GM21360 (cell line): ENCODE measurements around the gene BBS9.

Experiments
- ATAC-seq: cut with Tn5 transposase; IDR thresholded peaks from one replicate; pipeline ENCODE4 v1.9.1; 2021; ENCODE audit warnings: mild to moderate bottlenecking, moderate library complexity; ENCODE audit not compliant: unreplicated experiment

BBS9 gene

DNA sequence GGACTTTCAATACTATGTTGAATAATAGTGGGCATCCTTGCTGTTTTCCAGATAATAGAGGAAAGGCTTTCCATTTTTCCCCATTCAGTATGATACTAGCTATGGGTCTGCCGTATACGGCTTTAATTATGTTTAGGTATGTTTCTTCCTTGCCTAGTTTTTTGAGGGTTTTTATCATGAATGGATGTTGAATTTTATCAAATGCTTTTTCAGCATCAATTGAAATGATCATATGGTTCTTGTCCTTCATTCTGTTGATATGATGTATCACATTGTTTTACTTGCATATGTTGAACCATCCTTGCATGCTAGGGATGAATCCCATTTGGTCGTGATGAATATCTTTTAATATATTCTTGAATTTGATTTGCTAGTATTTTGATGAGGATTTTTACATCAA, 11.0 kb upstream of the BBS9 start:
- no peak for ATAC-seq

DNA sequence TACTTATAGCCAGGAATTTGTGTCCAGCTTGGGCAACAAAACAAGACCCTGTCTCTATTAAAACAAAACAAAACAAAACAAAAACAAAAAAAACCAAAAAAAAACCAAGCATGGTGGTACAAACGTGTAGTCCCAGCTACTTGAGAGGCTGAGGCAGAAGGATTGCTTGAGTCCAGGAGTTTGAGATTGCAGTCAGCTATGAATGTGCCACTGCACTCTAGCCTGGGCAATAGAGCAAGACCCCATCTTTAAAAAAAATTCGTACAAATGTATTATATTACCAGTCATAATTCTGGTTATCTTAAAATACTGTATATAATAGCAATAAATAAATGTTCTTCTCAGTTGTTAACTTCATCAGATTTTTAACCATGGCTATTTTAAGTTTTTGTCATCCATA, 2.3 kb upstream of the BBS9 start:
- no peak for ATAC-seq

DNA sequence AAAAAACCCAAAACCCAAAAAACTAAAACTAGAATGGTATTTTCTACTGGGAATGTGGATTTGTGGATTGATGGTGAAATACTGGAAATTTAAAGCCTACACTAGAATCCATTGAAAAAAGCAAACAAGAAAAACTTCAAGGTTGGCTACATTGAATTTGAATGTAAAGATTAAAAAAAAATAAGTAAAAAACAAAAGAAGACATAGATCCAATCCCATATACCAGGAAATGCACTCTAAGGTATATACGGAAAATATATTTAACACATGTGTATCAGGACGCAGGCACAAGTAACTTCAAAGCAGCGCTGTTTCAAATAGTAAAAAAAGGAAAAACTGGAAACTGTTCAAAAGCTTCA, 754 bp upstream of the BBS9 start:
- ATAC-seq: no peak

DNA sequence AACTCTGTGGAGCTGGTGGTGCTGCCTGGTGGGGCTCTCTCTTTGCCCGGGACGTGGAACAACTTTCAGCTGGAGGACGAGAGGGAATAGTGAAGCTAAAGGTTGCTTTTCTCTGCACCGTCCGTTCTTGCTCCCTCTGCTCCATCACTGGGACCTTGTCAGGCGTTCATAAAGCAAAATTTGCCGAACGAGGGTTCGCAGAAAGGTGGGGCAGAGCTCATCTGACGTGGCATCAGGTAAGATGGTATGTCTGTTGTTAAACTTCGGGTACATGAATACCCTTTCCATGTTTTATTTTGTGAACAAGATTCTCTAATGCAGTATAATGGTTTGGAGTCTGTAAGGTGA, 416 bp downstream of the BBS9 start:
- ATAC-seq: no peak

DNA sequence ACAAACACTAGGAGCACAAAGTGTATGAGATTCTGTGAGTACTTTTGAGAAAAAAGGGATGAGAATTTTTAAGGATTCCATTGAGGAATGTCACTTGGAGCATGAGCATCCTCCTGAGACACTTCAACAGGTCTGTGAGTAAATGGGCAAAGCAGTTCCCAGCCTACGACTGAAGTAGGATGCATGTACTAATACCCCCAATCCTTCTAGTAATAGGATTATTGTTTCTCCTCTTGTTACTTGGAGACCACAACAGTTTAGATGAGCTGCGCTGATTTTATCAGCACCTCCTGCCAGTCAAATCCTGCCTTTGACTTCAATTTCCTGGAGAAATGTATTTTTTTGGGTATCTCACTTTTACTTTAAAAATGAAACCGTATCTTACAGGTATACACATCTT, 820 bp downstream of the BBS9 start:
- no peak for ATAC-seq

DNA sequence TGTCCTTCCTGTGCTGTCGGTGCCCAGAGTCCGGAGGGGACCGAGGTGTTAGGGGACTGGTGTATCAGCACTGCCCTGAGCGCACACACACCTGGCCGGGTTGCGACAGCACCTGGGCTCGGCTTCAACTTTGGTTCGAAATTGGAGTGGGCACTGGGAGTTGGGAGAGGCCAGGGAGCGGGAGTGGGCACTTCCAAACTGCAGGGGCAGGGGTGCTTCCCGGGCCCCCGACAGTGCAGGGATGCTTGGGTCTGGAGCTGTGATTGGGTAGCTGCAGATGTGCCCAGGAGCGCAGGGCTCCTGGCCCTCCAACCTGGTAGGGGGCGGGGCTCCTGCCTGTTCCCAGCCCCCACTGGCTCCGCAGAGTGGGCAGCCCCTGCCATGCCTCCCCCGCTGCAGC, 7.7 kb downstream of the BBS9 start:
- ATAC-seq: no peak

DNA sequence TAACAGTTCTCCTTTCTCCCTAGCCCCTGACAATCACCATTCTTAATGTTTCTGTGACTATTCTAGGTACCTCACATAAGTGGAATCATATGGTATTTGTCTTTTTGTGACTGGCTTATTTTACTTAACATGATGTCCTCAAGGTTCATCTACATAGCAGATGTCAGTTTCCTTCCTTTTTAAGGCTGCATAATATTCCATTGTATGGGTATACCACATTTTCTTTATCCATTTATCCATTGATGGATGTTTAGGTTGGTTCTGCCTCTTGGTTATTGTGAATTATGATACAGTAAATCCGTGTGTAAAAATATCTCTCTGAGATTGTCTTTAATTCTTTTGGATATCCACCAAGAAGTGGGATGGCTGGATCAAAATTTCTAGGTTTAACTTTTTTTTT, 13.2 kb downstream of the BBS9 start:
- no peak for ATAC-seq

DNA sequence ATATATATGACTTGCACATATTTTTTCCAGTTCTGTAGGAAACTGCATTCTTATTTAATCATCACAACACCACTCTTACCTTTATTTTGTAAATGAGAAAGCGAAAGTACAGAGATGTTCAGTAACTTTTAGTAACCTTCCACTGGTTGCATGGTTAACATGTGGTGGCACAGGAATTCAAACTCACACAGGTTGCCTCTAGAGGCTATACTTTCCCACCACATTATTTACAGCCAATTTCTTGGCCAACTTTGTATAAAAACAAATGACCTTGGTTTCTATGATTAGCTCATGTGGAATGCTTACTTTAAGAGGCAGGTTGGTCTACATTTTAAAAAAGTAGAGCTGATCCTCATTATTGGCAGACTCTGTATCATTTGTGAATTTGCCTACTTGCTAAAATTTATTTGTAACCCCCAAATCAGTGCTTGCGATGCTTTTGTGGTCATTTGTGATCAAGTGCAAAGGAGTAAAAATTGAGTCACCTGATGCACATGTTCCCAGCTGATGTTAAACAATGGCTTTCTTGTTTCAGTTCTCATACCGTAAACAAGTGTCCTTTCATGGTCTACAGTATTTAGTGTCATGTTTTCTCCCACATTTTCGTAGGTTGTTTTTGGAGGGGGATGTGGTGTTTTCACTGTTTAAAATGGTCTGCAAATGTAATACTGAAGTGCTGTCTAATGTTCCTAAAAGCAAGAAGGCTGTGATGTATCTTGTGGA, 14.8 kb downstream of the BBS9 start:
- ATAC-seq: no peak

DNA sequence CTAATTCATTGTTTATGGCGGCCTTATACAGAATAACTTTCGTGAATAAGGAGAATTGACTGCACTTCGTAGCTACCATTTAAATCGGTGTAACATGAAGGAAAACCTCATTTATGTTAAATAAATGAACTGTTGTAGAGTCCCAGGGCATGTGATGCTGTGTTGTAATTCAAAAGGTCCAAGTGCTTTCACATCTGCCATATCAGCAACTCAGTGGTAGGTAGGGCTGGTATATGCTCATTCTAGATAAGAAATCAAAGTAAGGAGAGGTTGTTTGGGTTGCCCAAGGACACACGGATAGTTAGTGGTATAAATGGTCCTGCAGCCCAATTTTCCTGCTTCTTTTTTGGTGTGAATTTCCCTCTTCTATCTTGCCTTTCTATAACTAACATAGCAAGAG, 15.8 kb downstream of the BBS9 start:
- no peak for ATAC-seq

DNA sequence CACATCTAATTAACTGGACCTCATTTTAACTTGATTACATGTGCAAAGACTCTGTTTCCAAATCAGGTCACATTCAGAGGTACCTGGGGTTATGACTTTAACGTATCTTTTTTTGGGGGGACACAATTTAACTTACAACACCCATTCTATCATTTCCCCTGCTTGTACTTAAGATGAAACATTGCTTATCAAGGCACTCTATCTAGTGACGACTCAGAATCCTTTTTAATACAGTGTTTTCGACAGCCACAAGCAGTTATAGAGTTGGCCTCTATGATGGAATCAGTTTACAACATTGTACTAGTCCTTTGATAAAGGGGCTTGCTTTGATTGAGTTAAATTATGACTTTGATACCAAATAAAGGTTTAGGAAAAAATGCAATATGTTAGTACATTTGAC, 22.7 kb downstream of the BBS9 start:
- no peak for ATAC-seq

DNA sequence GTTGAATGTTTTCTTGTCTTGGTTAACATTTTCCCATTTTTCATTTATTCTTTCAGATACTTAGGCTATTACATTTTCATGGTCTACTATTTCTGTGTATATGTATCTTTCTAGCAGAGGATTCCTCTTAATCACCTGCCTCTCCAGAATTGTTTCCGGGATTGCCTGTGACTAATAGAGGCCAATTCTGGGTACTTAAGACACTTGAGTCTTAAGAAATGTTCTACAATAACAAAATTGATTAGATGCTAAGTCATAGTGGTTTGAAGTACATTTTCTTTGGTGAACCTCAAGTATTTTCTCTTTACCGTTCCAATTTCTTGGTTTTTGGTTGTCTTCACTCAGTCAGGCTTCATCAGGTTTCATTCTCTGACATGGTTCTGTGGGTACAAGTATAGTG, 26.4 kb downstream of the BBS9 start:
- ATAC-seq: no peak

DNA sequence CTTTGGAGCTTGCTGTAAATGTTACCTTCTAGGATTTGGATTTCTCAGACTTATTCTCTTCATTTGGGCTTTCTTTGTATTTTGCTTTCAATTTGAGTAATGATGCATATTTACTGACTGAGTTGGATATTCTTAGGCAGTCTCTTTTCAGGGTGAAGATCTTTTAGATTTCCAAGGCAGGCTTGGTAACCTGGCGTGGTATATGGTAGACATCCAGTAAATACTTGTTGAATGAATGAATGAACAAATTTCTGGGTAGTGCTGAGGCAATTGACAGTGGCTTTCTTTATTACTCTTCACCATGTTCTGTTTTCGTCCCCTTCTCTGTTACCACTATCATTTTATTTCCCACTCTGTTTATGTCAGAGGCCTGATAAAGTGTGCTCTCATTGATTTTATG, 27.1 kb downstream of the BBS9 start:
- no peak for ATAC-seq

DNA sequence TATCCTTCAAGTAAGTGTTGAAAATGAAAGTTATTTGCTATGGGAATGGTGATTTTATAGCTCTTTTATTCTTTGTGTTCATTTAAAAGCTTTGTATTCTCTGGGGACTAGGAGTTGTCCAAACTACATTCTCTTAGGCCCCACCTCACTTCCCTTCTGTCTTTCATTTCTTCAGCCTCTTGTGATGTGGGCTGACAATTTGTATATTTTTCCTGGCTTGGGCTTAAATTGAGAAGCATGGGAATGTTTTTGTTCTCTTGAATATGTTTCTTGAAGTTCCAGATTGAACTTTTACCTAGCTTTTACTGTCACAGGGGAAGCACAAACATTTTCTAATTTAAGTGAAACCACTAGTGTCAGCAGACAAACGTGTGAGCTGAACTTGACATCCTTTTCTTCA, 27.9 kb downstream of the BBS9 start:
- ATAC-seq: no peak

DNA sequence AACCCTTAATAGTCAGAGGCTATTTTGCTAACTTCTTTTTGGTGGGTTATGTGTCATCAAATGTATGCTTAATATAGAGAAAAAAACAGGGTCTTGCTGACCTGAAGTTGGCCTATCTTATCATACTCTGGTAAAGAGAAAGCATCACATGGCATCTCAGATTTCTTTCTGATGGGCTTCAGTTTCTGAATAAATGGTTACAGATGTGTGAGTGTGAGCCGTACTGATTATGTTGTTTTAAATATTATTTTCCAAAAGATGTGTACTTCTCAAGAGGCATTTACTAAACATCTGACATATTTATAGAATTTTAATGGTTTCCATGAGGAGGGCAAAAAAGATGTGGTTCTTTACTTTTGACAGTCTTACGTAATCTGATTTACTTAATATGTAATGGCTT, 28.4 kb downstream of the BBS9 start:
- ATAC-seq: no peak

DNA sequence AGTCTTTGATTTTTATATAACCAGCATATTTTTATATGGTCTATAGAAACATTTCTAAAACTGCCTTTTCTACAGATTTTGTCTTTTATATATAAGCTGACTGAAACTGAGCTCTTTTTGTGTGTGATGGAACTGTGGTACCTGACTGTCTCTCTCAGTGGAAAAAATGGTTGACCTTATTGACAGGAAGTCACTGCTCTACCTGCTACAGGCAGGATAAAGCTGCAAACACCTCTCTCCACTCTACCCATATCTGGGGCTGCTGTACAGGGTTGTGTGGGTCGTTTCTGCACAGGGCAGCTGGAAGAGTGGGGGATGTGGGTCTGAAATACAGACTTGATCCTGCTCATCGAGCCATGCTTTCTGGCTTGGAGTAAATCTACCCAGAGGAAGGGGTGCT, 48.5 kb downstream of the BBS9 start:
- no peak for ATAC-seq

DNA sequence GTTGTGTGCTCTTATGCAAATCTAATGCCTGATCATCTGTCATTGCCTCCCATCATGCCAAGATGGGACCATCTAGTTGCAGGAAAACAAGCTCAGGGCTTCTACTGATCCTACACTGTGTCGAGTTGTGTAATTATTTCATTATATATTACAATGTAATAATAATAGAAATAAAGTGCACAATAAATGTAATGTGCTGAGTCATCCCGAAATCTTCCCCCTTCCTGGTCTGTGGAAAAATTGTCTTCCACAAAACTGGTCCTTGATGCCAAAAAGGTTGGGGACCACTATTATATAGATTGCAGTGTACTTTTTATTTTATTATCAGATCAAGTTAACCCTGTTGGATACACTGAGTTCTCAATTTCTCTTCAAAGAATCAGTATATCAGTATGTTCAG, 50.2 kb downstream of the BBS9 start:
- no peak for ATAC-seq

DNA sequence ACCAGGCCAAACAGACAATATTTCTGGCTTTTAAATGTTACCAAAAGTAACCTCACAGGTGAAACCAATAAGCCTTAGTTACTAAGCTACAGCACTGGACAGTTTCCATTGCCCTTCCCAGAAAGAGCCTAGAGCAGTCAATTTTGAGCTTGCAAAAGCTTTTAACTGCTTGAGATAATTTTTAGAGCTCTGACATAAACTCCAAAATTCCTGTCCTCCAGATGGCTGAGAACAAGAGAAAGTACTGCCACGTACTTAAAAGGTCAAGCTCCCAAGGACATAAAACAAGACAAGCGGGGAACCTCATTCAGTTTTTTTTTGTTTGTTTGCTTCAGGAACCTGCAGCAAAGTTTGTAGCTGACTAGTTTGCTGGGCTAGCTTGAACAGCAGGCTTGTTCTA, 54.1 kb downstream of the BBS9 start:
- ATAC-seq: no peak

DNA sequence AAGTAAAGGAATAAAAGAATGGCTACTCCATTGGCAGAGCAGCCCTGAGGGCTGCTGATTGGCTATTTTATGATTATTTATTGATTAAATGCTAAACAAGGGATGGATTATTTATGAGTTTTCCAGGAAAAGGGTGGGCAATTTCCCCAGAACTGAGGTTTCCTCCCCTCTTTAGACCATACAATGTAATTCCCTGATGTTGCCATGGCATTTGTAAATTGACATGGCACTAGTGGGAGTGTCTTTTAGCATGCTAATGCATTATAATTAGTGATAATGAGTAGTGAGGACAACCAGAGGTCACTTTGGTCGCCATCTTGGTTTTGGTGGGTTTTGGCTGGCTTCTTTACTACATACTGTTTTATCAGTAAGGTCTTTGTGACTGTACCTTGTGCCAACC, 55.5 kb downstream of the BBS9 start:
- no peak for ATAC-seq

DNA sequence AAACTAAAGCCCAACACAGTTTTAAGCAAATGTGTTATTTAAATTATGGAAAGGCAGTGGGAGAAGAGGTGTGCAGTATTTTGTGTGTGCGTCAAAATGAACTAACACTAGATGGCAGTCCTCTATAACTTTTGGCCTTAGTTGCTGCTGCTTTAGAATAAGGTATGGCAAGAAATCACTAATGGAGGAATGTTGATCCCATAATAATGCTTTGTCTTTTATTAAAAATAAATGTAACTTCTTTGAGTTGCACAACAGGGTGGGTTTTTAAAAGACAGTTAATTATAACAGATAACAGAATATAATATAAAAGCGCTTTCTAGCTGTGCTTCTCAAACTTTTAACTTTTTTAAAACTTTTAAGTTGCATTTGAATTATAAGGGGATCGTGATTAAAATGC, 56.4 kb downstream of the BBS9 start:
- peak; percentile 72 for ATAC-seq

DNA sequence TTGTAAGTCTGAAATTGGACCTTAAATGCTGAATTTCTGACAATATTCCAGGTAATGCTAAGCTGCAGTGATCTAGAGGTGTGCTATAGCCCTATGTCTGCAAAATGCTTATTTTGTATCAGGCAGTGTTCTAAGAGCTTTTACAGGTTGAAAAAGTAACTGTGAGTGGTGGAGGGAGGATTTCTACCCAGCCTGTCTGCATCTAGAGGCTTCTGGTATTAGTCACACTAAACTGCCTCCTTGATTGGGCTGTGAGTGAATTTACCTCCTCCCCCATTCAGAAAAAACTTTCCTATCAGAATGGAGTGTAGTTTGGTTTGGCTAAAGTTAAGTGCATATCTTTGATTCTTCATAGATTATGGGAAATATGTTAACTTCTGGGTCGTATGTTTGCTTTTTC, 56.8 kb downstream of the BBS9 start:
- no peak for ATAC-seq

DNA sequence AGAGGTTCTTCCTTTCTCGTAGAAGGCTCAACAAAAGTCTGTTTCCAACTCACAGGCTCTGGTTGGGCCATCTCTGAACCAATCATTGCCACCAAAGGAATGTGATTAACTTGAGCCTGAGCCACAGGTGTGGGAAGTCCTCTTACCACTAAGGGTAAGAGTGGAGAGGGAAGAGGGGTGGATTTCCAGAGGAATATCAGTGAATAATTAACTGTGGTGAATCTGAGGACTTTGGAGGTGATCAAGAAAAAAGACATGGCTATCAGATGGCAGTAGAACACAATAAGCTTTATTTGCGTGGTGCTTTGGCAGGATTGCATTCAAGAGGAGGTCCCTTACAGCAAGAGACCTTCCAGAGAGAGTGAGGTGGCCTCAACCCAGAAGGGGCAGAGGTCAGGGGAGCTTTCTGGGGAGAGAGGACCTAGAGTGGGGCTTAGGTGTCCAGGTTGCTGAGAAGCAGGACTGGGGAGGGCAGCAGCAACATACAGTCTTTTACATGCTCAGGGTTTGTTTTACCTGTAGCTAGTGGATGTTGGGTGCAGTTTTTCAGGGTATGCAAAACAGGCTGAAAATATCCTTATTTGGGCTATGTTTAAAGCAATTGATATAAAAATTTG, 61.4 kb downstream of the BBS9 start:
- peak; percentile 7 for ATAC-seq

DNA sequence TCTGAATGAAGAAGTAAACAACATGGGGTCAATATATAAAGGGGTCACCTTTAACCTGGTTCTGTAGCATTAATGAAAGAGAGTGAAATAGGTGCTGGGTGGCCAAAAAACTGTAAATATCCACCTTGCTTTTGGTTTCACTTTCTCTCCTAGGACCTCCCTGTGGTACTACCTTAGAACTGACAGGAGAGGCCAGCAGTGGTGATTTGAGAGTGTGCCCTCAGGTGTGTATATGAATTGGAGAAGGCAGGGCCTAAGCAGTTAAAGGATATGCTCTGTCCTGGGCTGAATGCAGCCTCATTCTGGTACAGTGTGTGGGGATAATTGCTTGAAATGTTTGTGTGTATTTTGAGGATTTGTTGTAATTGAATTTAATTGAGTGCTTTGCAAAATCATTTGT, 62.0 kb downstream of the BBS9 start:
- peak; percentile 83 for ATAC-seq

DNA sequence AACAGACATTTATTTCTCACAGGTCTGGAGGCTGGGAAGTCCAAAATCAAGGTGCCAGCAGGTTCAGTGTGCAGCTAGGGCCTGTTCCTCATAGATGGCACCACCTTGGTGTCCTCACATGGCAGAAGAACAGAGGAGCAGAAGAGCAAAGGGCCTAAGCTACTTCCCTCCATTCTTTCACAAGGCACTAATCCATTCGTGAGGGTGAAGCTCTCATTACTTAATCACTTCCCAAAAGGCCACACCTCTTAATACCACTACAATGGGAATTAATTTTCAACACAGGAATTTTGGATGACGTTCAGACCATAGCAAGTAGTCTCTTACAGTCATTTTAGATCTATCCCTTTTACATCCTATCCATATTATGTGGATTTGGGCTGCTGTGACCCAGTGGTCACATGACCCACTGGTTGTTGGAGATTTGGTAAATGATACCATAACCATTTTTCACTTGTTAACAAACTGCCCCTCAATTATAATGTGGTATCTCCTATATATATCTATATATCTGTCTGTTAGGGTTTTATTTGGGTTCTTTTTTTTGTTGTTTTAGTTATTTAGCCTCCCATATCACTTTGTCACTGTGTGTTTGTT, 63.4 kb downstream of the BBS9 start:
- ATAC-seq: no peak
